GM21786 (cell line): ENCODE measurements around the gene HINT3.
"Not testable (repeated sequence)": the region's sequence is repeated elsewhere in the genome, so short reads cannot be mapped to it uniquely, and the experiment has no call there.

Source experiments
- ATAC-seq: cut with Tn5 transposase; IDR thresholded peaks from one replicate; pipeline ENCODE4 v1.9.1; 2021; ENCODE audit not compliant: unreplicated experiment

Gene HINT3

DNA sequence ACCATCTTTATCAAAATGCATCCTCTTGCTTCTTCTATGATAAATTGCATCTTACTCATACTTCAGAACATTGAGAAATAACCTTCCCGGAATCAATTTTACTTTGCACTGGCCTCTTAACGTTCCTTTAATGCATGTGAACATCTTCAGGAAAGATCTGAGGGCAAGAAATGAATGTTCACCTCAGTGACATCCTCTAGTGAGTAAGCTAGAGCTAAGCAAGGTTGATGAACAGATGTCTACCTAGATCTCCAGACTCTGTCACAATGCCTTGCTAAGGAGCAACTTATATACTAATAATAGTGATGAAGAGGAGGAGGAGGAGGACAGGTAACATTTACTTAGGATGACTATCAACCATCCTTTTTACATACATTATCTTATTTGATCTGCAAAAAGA lies 16.8 kb upstream of the HINT3 start:
- ATAC-seq, result no peak

DNA sequence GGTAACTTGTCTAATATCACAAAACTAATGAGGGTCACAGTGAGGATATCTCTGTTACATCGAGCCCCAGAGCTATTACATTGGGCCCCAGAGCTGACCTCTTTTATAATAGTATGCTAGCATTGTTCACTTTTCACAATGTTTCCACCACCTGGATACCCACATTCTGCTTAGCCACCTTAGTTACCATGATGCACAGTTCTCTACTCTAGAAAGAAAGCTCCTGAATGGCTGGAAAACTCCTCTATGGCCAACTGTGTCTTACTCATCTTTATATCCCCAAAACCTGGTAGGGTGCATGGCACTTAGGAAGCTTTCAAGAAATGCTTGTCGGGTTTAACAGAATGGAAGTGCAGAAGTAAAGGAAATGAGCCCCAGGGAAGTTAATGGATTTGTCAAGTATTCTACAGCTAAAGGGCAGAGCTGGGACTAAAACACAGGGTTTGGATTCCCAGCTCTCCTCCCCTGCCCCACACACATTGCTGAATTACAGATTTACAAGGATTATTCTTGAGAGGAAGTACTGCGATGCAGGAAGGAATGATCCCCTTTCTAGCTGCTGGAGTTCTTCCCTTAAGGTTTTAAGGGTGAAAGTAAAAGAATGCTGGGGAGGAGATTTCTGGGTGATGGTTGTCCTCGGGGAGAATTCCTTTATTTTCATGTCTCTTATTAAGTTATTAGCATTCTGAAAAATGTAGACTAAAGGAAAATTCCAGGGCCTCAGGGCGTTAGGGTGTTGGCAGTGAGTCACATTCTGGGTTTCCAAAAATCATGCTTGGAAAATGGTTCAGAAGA lies 16.1 kb upstream of the HINT3 start:
- no peak for ATAC-seq

GRCh38 chr6:125942672-125943527 lies 13.7 kb upstream of the HINT3 start:
- ATAC-seq, result no peak

- ATAC-seq, result no peak
Measured at GRCh38 chr6:125943528-125944433, 12.8 kb upstream of the HINT3 start.

DNA sequence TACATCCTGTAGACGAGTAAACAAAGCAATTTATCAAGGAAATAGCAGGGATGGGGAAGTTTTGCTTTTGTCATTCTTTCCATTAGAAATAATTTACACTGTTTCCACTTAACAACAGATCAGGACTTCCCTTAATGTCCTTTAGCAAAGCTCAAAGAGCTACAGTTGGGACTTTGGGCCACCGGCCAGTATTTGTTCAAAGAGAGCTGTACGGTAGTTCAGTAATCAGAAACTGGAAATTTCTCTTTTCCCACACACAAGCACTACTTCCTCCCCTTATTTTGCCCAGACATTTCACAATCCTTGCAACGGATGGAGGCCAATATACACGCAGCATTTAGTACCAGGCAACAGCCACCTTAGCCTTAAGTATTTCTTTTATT lies 12.1 kb upstream of the HINT3 start:
- no peak for ATAC-seq

- no peak for ATAC-seq
Measured at GRCh38 chr6:125944896-125945295, 11.7 kb upstream of the HINT3 start.

- no peak for ATAC-seq
Measured at GRCh38 chr6:125945378-125946141, 11.0 kb upstream of the HINT3 start.

- no peak for ATAC-seq
Measured at GRCh38 chr6:125947615-125948014, 9.0 kb upstream of the HINT3 start.

GRCh38 chr6:125948455-125948854 lies 8.1 kb upstream of the HINT3 start:
- no peak for ATAC-seq

- no peak for ATAC-seq
Measured at GRCh38 chr6:125949069-125949468, 7.5 kb upstream of the HINT3 start.

DNA sequence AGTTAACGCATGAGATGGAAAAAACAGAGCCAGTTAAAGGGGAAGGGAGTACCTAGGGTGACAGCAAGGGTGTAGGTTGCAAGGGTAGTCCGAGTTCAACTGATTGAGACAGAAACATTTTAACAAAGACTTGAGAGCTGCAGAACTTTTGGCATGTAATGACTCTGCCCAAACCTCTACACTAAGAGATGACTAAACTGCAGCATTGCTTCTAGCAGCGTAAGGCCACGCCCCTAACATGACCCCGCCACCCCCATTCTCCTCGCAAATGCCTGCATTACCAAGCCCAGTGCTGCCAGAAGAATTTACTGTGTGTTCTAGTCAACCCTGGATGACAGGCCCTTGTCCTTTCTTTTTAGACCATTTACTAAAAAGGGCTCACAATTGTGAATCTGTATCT lies 6.3 kb upstream of the HINT3 start:
- no peak for ATAC-seq

- not testable (repeated sequence) for ATAC-seq
Measured at GRCh38 chr6:125950716-125951115, 5.9 kb upstream of the HINT3 start.

DNA sequence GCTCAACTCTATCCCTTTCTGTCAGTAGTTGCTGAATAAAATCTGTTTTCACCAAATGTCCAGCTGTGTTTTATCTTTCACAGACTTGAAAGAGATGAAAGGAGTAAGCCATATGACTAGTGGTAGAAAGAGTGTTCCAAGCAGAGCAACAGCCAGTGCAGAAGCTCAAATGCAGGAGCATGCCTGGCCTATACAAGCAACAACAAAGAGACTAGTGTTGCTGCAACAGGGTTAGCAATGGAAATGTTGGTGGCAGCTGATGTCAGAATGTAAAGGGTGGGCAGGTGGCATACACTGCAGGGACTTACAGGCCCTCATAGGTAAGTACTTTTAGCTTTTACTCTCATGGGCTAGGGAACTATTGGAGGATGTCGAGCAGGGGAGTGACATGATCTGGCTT lies 5.2 kb upstream of the HINT3 start:
- no peak for ATAC-seq

- no peak for ATAC-seq
Measured at GRCh38 chr6:125952764-125953501, 3.6 kb upstream of the HINT3 start.

DNA sequence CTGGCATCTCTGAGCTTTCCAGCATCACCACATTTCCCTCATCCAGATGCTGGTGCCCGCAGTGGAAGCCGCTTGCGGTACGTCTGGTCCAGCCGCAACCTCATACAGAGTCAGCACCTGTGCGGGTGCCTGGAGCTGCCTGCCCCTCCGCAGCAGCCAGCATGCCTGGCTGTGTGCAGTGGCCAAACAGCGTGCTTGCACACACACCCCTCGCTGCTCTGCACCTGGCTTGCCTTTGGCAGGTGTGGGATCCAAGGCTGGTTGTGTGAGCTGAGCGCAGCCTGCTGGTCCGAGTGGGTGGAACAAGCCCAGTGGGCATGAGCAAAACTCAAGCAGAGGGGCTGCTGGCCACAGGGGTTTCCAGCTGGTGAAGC lies 3.1 kb upstream of the HINT3 start:
- ATAC-seq, result no peak

DNA sequence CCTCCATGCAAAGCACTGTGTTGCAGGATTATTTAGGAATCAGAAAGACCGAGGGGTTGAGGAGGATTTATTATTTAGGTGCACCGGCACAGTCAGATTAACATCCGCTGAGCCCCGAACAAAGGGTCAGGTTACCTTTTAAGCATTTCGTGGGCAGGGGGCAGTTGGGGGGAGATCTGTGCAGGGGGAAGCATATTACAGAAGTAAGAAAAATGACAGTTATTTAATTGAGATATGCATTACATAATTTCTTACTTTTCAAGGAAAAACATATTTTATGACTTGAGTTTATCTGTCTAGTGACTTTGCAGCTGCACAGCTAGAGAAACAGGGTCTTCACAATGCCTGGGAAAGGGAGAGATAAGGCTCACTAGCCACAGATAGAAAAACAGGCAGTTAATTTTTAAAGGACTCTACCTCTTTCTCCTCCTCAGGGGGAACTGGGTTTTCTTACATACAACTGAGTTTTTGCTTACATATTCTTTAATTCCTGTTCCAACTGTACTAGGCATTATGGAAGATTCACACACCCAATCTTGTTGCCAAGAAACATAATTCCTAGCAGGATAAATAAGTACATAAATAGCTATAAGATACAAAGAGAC lies 1.7 kb upstream of the HINT3 start:
- no peak for ATAC-seq

DNA sequence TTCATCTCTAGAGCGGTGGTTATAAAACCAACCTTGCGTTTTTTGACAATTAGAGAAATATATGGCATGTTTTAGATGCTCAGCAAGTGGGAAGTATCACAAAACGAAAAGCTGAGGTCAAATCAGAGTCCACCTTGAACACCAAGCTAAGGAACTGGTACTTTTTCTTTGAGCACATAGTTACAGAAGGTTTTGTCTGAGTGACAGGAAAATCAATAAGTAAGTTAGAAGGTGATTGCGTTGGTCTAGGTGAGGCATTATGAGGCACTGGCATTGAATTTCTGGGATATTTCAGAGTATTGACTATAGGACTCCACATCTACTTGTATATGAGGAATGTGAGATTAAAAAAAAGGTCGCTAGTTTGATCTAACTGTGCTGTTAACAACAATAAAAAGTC lies 597 bp upstream of the HINT3 start:
- ATAC-seq, result no peak

GRCh38 chr6:125957391-125957693 lies 772 bp downstream of the HINT3 start:
- ATAC-seq, result no peak

DNA sequence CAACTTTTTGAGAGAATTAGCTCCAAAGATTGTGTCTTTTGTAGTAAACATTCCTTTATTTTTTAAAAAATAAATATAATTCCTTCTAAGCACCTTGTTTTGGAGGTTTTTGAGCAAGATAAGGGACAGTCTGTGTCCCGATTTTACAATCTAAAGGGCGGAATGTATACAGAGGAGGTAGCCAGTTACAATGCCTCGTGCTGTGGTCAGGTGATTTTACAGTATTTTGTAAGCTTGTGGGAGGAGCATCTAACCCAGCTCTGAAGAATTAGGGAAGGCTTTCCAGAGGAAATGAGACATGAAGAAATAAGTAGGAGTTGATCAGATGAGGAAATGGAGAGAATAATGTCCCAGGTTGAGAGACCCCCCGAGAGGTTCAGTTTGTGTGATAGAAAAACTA lies 1.3 kb downstream of the HINT3 start:
- no peak for ATAC-seq

DNA sequence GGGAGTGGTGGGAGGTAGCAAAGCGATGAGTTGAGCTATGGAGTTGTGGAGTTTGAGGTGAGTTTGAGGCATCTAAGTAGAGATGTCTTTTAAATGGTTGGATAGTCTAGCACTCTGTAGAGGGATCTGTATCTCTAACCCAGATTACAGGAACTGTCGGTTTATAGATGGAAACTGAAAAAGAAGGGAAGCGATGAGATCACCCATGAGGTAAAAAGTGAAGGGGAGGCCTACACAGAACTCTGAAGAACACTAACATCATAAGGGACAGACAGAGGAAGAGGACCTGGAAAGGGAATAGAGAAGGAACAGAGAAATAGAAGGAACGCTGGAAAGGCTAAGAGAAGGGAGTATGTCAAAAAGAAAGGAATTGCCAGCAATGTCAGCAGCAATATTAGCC lies 2.5 kb downstream of the HINT3 start:
- ATAC-seq, result no peak
